Endodermal cell (in vitro differentiated cells): Measurements from ENCODE around the gene RRP1. TPM values are rescaled to one million over a fixed set of nuclear protein-coding genes. Genes with fewer than 3 reads are reported as not detected.

ENCODE experiments used
- DNase-seq: peaks from one replicate; pipeline ENCODE4 v3.0.0-alpha.2; 2017
- H3K27ac ChIP-seq: 2 replicates; pipeline ENCODE4 v1.5.1; 2013; ENCODE audit warnings: mild to moderate bottlenecking, low read depth, low read length, moderate library complexity
- H3K27me3 ChIP-seq: 2 replicates; pipeline ENCODE4 v1.6.1; 2013; ENCODE audit warnings: mild to moderate bottlenecking, low read length, moderate library complexity; ENCODE audit not compliant: insufficient read depth, control insufficient read depth, poor library complexity, severe bottlenecking
- H3K36me3 ChIP-seq: 2 replicates; pipeline ENCODE4 v1.7.0; 2013; ENCODE audit warnings: mild to moderate bottlenecking, low read length, moderate library complexity; ENCODE audit not compliant: control insufficient read depth, insufficient read depth
- H3K4me1 ChIP-seq: one replicate; pipeline ENCODE4 v1.7.0; 2013; ENCODE audit warnings: low read length; ENCODE audit not compliant: control insufficient read depth, insufficient read depth
- H3K4me3 ChIP-seq: 2 replicates; pipeline ENCODE4 v1.5.1; 2013; ENCODE audit warnings: mild to moderate bottlenecking, low read length, moderate library complexity
- H3K9ac ChIP-seq: 2 replicates; pipeline ENCODE4 v1.6.1; 2013; ENCODE audit warnings: mild to moderate bottlenecking, low read length, moderate library complexity; ENCODE audit not compliant: poor library complexity, severe bottlenecking; ENCODE audit errors: extremely low read depth
- H3K9me3 ChIP-seq: 2 replicates; pipeline ENCODE4 v1.6.1; 2013; ENCODE audit warnings: mild to moderate bottlenecking, low read length, moderate library complexity; ENCODE audit not compliant: control insufficient read depth
- H3K27ac Mint-ChIP-seq: 2 replicates; pipeline ENCODE4 v1.8.0; 2020; ENCODE audit warnings: mixed read lengths
- H3K27me3 Mint-ChIP-seq: 2 replicates; pipeline ENCODE4 v1.8.0; 2021; ENCODE audit warnings: mild to moderate bottlenecking, mixed read lengths; ENCODE audit not compliant: insufficient read depth
- H3K36me3 Mint-ChIP-seq: 2 replicates; pipeline ENCODE4 v1.8.0; 2020; ENCODE audit warnings: low read depth, mixed read lengths
- H3K4me1 Mint-ChIP-seq: 2 replicates; pipeline ENCODE4 v1.8.0; 2020; ENCODE audit warnings: mixed read lengths
- H3K4me3 Mint-ChIP-seq: 2 replicates; pipeline ENCODE4 v1.8.0; 2020; ENCODE audit warnings: mild to moderate bottlenecking, moderate library complexity, mixed read lengths
- H3K9me3 Mint-ChIP-seq: 2 replicates; pipeline ENCODE4 v1.8.0; 2020; ENCODE audit warnings: mild to moderate bottlenecking, mixed read lengths
- CTCF ChIP-seq: fragments of 200-600 bp; sonication (generic); conservative IDR thresholded peaks from 2 replicates; pipeline ENCODE4 v1.5.0; 2021; ENCODE audit warnings: antibody characterized with exemption, mild to moderate bottlenecking
- WGBS, 2 experiments: methylation state at CpG; one replicate each; pipeline versions ENCODE4 v1.1.5 to v1.1.7; 2013; ENCODE audit warnings: missing lambda C conversion rate in 2 of 2, mixed read lengths in 1 of 2; ENCODE audit not compliant: insufficient coverage in 1 of 2, insufficient read length in 1 of 2; 5-methylcytosine and 5-hydroxymethylcytosine counted together
- total RNA-seq, 2 donors: library from RNA; stranded (reverse); fragmentation: NEBNext Ultra II Directional in 1 of 2; extraction: Animal tissue kit (Norgen Biotek cat#: 25700) in 1 of 2; gene quantifications; 2 replicates in 1 of 2; 3 replicates in 1 of 2; pipeline ENCODE4 v1.2.1, GENCODE V29; 2021

RRP1 gene
- total RNA-seq, 2 donors from 2014 or later = 36.4 to 36.7 TPM

- H3K9me3 ChIP-seq = no peaks in the 10 kb centered on the region
- no peak overlapping the region for H3K27ac Mint-ChIP-seq
- H3K9ac ChIP-seq = no peak overlapping the region
- H3K27me3 Mint-ChIP-seq = no peaks in the 10 kb centered on the region
- H3K9me3 Mint-ChIP-seq = no peaks in the 10 kb centered on the region
- H3K36me3 Mint-ChIP-seq = peaks cover 77% of the 10 kb centered on the region
- no peaks in the 10 kb centered on the region for H3K27me3 ChIP-seq
- no peak overlapping the region for H3K27ac ChIP-seq
- H3K36me3 ChIP-seq = peaks cover 93% of the 10 kb centered on the region
- H3K4me3 Mint-ChIP-seq = no peak overlapping the region
- 94 to 95% methylated on average over 17 to 19 of the region's 19 CpGs for WGBS, 2 experiments
- no peak for DNase-seq
- H3K4me1 ChIP-seq = no peaks in the 10 kb centered on the region
- TF ChIP-seq CTCF = no peak
- no peak overlapping the region for H3K4me3 ChIP-seq
- no peaks in the 10 kb centered on the region for H3K4me1 Mint-ChIP-seq
Measured at GRCh38 chr21:43797415-43797814, 8.0 kb downstream of the RRP1 start.

- H3K27me3 Mint-ChIP-seq = no peaks in the 10 kb centered on the region
- no peak for DNase-seq
- no peak overlapping the region for H3K4me3 Mint-ChIP-seq
- no peaks in the 10 kb centered on the region for H3K9me3 ChIP-seq
- no peak overlapping the region for H3K27ac ChIP-seq
- no peak overlapping the region for H3K4me3 ChIP-seq
- 95% methylated on average over 23 to 30 of the region's 30 CpGs for WGBS, 2 experiments
- H3K4me1 ChIP-seq = no peaks in the 10 kb centered on the region
- H3K4me1 Mint-ChIP-seq = no peaks in the 10 kb centered on the region
- H3K9ac ChIP-seq = no peak overlapping the region
- H3K36me3 Mint-ChIP-seq = peaks cover 77% of the 10 kb centered on the region
- H3K36me3 ChIP-seq = peaks cover 92% of the 10 kb centered on the region
- H3K9me3 Mint-ChIP-seq = no peaks in the 10 kb centered on the region
- TF ChIP-seq CTCF = no peak
- no peaks in the 10 kb centered on the region for H3K27me3 ChIP-seq
- no peak overlapping the region for H3K27ac Mint-ChIP-seq
Measured at GRCh38 chr21:43797925-43798715, 8.7 kb downstream of the RRP1 start.

GRCh38 chr21:43799301-43799840 lies 10.0 kb downstream of the RRP1 start:
- H3K4me1 ChIP-seq = no peaks in the 10 kb centered on the region
- H3K4me3 Mint-ChIP-seq = no peak overlapping the region
- H3K27me3 Mint-ChIP-seq = no peaks in the 10 kb centered on the region
- TF ChIP-seq CTCF = no peak
- H3K36me3 ChIP-seq = peaks cover 81% of the 10 kb centered on the region
- WGBS, 2 experiments = 92 to 97% methylated on average over 16 to 19 of the region's 19 CpGs
- H3K36me3 Mint-ChIP-seq = peaks cover 75% of the 10 kb centered on the region
- no peaks in the 10 kb centered on the region for H3K27me3 ChIP-seq
- H3K27ac ChIP-seq = no peak overlapping the region
- H3K9ac ChIP-seq = no peak overlapping the region
- H3K9me3 ChIP-seq = no peaks in the 10 kb centered on the region
- H3K27ac Mint-ChIP-seq = no peak overlapping the region
- DNase-seq = no peak
- no peaks in the 10 kb centered on the region for H3K9me3 Mint-ChIP-seq
- no peak overlapping the region for H3K4me3 ChIP-seq
- no peaks in the 10 kb centered on the region for H3K4me1 Mint-ChIP-seq
